Endothelial cell of hepatic sinusoid (primary cell): ENCODE results near the gene FAIM2.
"Not testable (repeated sequence)": the region's sequence is repeated elsewhere in the genome, so short reads cannot be mapped to it uniquely, and the experiment has no call there.

Source experiments
- in situ Hi-C: cut with HindIII; loops from 2 replicates; pipeline ENCODE4 v1.10.0; 2017; ENCODE audit warnings: low sequenced_read_pairs

Gene FAIM2

GRCh38 chr12:49868449-49868848, 35.3 kb downstream of the FAIM2 start:
- in situ Hi-C loops = loop anchor here (5.0 to 10.0 kb wide), 2 partner anchors 74 to 196 kb away; no protein-coding TSS in a partner anchor

DNA sequence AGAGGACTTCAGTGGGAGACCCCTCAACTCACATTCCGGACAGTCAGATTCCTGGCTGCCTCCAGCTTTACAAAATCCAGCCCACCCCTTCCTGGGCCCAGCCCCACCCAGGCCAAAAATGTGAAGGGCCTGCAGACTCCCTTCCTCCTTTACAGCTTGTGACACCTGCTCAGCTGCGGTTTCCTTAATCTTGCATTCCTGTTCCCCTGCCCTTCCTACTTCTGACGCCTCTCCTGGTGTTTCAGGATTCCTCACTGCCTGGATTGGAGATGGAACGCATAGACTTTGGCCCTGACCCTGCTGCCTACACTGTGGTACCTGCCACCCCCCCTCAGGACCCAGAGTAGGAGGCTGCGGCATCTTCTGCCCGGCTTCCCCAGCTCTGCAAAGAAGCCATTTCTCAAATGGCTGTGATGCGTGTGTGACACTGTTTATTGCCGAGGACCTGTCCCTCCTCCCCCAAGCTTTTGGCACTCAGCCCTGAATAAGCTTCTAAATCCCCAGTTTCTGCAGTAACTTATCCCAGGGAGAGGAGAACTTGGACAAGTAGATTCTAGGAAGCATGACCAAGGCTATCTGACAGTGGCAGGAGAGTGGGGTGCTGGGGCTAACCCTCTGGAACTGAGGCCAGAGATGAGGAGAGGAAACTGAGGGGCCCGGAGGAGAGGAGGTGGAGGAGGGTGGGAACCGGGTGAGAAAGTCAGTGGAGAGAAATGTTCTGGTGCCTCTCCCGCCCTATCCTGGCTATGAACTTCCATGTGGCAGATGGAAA, 35.9 kb downstream of the FAIM2 start:
- in situ Hi-C loops = loop anchor here (5.0 to 10.0 kb wide), 2 partner anchors 75 to 197 kb away; no protein-coding TSS in a partner anchor

- in situ Hi-C loops = loop anchor here (5.0 to 10.0 kb wide), 2 partner anchors 75 to 198 kb away; no protein-coding TSS in a partner anchor
Observed at GRCh38 chr12:49866859-49867569, 36.7 kb downstream of the FAIM2 start.

DNA sequence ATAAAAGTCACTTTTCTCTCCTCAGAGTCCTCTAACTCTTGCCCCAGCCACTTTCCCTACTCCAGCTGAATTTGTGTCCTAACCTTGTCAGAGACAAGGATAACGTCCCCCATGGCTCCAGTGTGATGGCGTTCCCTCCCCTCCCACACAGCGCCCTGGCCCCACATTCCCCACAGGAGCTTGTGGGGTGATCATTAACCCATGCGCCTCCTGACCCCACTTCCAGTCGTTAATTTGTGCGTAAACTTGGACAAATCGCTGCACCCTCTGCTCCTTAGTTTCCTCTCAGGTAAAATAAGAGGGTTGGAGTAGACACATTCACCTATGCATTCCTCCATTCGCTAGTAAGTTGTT, 37.9 kb downstream of the FAIM2 start:
- in situ Hi-C loops = loop anchor here (5.0 to 10.0 kb wide), 2 partner anchors 77 to 199 kb away; no protein-coding TSS in a partner anchor

- in situ Hi-C loops = loop anchor here (5.0 to 10.0 kb wide), 2 partner anchors 77 to 200 kb away; no protein-coding TSS in a partner anchor
Observed at GRCh38 chr12:49865109-49865781, 38.5 kb downstream of the FAIM2 start.

- in situ Hi-C loops = loop anchor here (5.0 to 10.0 kb wide), 2 partner anchors 78 to 200 kb away; no protein-coding TSS in a partner anchor
Observed at GRCh38 chr12:49864798-49865090, 39.0 kb downstream of the FAIM2 start.

- in situ Hi-C loops = loop anchor here (10.0 kb wide), 1 partner anchor 201 kb away; no protein-coding TSS in a partner anchor
Observed at GRCh38 chr12:49863946-49864797, 39.5 kb downstream of the FAIM2 start.

GRCh38 chr12:49860921-49861320, 42.8 kb downstream of the FAIM2 start:
- in situ Hi-C loops = loop anchor here (10.0 kb wide), 1 partner anchor 204 kb away; no protein-coding TSS in a partner anchor

DNA sequence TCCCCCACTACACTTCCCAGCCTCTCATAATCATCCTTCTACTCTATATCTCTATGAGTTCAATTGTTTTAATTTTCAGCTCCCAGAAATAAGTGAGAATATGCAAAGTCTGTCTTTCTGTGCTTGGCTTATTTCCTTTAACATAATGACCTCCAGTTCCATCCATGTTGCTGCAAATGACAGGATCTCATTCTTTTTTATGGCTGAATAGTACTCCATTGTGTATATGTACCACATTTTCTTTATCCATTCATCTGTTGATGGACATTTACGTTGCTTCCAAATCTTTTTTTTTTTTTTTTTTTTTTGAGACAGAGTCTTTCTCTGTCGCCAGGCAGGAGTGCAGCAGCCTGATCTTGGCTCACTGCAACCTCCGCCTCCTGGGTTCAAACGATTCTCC, 47.8 kb downstream of the FAIM2 start:
- in situ Hi-C loops = not testable (repeated sequence)

DNA sequence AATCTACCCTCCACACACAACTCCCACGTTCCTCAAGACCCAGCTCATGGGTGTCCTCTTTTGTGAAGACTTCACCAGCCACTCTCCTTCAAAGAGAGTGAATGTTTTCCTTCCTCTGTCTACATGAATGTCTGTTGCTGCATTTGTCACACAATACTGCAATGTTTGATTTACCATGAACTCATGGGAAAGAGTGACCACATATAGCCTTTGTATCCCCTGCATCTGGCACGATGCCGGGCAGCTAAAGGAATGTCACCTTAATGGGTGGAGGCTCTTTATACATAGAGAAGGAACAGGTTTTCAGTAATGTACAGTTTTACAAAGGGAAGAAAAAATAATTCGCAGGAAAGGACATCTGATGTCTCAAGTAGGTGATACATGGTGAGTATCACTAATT, 48.7 kb downstream of the FAIM2 start:
- in situ Hi-C loops = no loop called here

- in situ Hi-C loops = no loop called here
Observed at GRCh38 chr12:49853671-49854070, 50.0 kb downstream of the FAIM2 start.

DNA sequence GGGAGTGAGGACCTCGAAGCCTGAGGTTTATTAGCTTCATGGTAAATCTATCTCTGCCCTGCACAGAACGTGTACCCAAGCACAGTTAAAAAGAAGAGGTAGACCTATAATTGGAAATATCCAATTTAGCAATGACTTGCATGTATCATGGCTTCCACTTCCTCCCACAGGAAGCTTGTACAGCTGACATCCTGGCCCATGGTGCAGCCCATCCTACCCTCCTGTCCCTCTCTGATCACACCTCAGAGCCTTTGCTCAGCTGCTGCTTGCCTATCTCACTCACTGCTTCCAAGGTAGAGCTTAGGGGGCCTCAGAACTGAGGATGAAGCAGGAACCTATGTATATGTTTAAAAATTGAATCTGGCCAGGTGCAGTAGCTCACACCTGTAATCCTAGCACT, 56.5 kb downstream of the FAIM2 start:
- in situ Hi-C loops = no loop called here

DNA sequence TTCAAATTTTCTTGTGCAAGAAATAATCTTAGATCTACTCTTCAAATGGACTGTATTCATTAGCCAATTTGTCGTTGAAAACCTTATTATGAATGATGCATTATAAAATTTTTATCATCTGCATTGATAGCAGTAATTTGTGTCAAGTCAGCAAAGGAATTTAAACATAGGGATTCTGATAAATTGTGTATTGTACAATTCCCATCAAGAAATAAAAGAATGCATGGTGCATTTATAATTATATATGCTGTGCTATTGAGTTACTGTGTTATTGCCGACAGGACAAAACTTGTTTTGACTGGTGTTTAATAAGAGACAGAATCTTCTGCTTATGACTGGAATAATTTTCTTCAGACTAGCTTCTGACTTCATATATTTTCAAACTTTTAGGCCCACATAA, 57.7 kb downstream of the FAIM2 start:
- in situ Hi-C loops = no loop called here

GRCh38 chr12:49843876-49844437, 59.7 kb downstream of the FAIM2 start:
- in situ Hi-C loops = no loop called here

DNA sequence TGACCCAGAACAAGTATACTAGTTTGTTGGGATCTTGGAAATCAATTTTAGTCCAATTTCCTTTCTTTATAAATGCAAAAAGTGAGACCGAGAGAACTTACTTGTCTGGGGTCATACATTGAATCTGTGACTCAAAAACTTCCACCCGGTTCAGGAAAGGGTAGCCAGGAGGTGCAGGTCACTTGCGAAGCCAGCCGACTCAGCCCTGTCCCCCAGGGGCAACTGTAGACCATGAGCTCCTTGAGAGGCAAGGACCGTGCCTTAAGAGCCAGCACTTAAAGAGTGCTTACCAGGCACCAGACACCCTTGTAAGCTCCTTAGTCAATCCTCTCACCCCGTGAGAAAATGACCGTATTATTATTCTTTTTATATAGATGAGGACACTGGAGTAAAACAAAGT, 60.3 kb downstream of the FAIM2 start:
- in situ Hi-C loops = no loop called here

- in situ Hi-C loops = no loop called here
Observed at GRCh38 chr12:49842519-49843352, 61.0 kb downstream of the FAIM2 start, which contains the start of gene BCDIN3D. BCDIN3D (minus strand) TSS chr12:49843106; CDS start chr12:49843087, 19 bp downstream.

DNA sequence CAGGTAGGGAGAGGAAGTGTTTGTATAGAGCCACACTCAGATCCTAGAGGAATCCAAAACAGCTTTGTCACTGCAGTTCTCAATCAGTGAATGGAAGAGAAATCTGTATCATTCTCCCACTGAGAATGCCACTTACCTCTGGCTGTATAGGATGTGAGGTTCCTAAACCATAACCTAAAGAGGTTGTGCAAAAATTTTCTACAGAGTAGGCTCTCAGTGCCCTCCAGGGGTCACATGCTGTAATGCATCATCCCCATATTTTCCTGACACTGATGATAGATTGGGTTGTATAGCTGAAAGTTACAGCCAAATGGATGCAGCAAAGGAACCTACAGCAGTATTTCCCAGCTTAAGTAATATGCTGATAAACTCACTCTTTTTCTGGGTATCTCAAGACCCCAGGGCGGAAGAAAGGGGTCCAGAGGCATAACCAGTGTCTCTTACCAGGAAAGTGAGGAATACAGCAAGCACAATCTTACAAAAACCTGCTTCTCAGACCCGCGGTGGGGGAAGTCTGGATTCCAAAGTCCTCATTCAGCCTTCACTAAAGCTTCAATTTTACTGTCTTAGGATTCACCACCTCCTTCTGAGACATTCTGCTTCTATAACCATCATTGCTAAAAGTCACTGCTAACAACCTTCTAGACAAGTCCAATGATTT, 64.6 kb downstream of the FAIM2 start:
- in situ Hi-C loops = loop anchor here (5.0 kb wide), 1 partner anchor 72 kb away; no protein-coding TSS in a partner anchor

GRCh38 chr12:49832836-49833421, 70.8 kb downstream of the FAIM2 start:
- in situ Hi-C loops = no loop called here
